K562 (cell line): ENCODE results near the gene SNRPD2. TPM values are rescaled to one million over a fixed set of nuclear protein-coding genes. Genes with fewer than 3 reads are reported as not detected.

ENCODE experiments used
- ARHGAP35 ChIP-seq: fragments of 450-650 bp; IDR thresholded peaks from 2 replicates; pipeline ENCODE4 v1.6.1; 2018; ENCODE audit not compliant: partially characterized antibody
- BCOR ChIP-seq: fragments of 450-650 bp; IDR thresholded peaks from 2 replicates; pipeline ENCODE4 v1.6.1; 2016
- C11orf30 ChIP-seq: fragments of 450-650 bp; IDR thresholded peaks from 2 replicates; pipeline ENCODE4 v1.6.1; 2016; ENCODE audit warnings: low read depth, mild to moderate bottlenecking
- CTBP1 ChIP-seq: fragments of 450-650 bp; IDR thresholded peaks from 2 replicates; pipeline ENCODE4 v1.6.1; 2016; ENCODE audit warnings: borderline replicate concordance
- GABPB1 ChIP-seq: sonication (generic); formaldehyde crosslinking; IDR thresholded peaks from 2 replicates; pipeline ENCODE4 v1.8.0; 2022; ENCODE audit warnings: mild to moderate bottlenecking, missing genetic modification reagents
- GTF2E2 ChIP-seq: fragments of 200-800 bp; sonication (Bioruptor generic); IDR thresholded peaks from 2 replicates; pipeline ENCODE4 v1.6.1; 2016; ENCODE audit warnings: missing genetic modification characterization, missing compliant biosample characterization
- HDAC8 ChIP-seq: fragments of 450-650 bp; IDR thresholded peaks from 2 replicates; pipeline ENCODE4 v1.6.1; 2016; ENCODE audit warnings: mild to moderate bottlenecking, missing genetic modification characterization, moderate library complexity, missing compliant biosample characterization
- POLR2AphosphoS2 ChIP-seq: IDR thresholded peaks from 2 replicates; pipeline ENCODE4 v1.6.1; 2012; ENCODE audit warnings: low read length, improper control_type of control experiment
- RUNX1 ChIP-seq: sonication (generic); IDR thresholded peaks from 2 replicates; pipeline ENCODE4 v1.6.1; 2016; ENCODE audit warnings: antibody characterized with exemption, low read depth
- SRF ChIP-seq, 2 experiments: fragments of 250-450, 450-650 bp in 1 of 2; sonication (Bioruptor Pico) in 1 of 2; sonication (generic) in 1 of 2; formaldehyde crosslinking; IDR thresholded peaks; 2 replicates each; pipeline versions ENCODE4 v1.5.0 to v1.5.1; 2020 to 2022; ENCODE audit warnings: mild to moderate bottlenecking in 1 of 2, missing genetic modification reagents in 1 of 2
- XRCC5 ChIP-seq: fragments of 200-400 bp; formaldehyde crosslinking; IDR thresholded peaks from 2 replicates; pipeline ENCODE4 v1.6.1; 2017; ENCODE audit warnings: low read depth, mild to moderate bottlenecking, low read length
- ZNF436 ChIP-seq: fragments of 250-450, 450-650 bp; sonication (Bioruptor Pico); formaldehyde crosslinking; IDR thresholded peaks from 2 replicates; pipeline ENCODE4 v1.7.0; 2020; ENCODE audit warnings: mild to moderate bottlenecking
- ZNF561 ChIP-seq: fragments of 450-650 bp; formaldehyde crosslinking; conservative IDR thresholded peaks from 2 replicates; pipeline ENCODE4 v1.4.0; 2020; ENCODE audit warnings: mild to moderate bottlenecking, moderate library complexity
- polyA plus RNA-seq, 8 experiments: library from polyadenylated mRNA; depleted of rRNA in 4 of 8; stranded (reverse) in 5 of 8; unstranded in 3 of 8; fragments of >200 nt; fragmentation: Nextera tagmentation in 2 of 8; fragmentation: Illumina TruSeq in 1 of 8; extraction: Ambion mirVana in 2 of 8; extraction: Trizol in 1 of 8; gene quantifications; 2 replicates each; pipeline versions ENCODE4 v1.2.1 to v1.2.3, GENCODE V29; 2011 to 2014; ENCODE audit warnings: inconsistent platforms in 1 of 8, missing spikeins in 1 of 8
- total RNA-seq, 7 experiments: library from RNA; depleted of rRNA in 6 of 7; stranded (reverse); fragments of >200 nt in 6 of 7; fragmentation: Illumina TruSeq in 2 of 7; extraction: Trizol in 2 of 7; gene quantifications; 2 replicates each; pipeline versions ENCODE4 v1.2.1 to v1.2.3, GENCODE V29; 2011 to 2021; ENCODE audit warnings: low replicate concordance in 1 of 7
- TF ChIP-seq, protein P1 (sequence below), 2 experiments: fragments of 450-650 bp in 1 of 2; sonication (generic) in 1 of 2; formaldehyde crosslinking in 1 of 2; IDR thresholded peaks; 2 replicates each; pipeline versions ENCODE4 v1.7.1 to v1.9.0; 2016 to 2022; ENCODE audit warnings: inconsistent platforms in 1 of 2, mild to moderate bottlenecking in 1 of 2, missing genetic modification reagents in 1 of 2
- TF ChIP-seq, protein P2 (sequence below): fragments of 150-350 bp; conservative IDR thresholded peaks from 2 replicates; pipeline ENCODE4 v1.6.1; 2014; ENCODE audit warnings: low read length

The SNRPD2 gene
- total and polyA plus RNA-seq, 9 of the 15 experiments (the other 6 are each of a cell fraction or from before 2014, with no cell fraction given): 728 to 4,411 (median 1,029) TPM

DNA sequence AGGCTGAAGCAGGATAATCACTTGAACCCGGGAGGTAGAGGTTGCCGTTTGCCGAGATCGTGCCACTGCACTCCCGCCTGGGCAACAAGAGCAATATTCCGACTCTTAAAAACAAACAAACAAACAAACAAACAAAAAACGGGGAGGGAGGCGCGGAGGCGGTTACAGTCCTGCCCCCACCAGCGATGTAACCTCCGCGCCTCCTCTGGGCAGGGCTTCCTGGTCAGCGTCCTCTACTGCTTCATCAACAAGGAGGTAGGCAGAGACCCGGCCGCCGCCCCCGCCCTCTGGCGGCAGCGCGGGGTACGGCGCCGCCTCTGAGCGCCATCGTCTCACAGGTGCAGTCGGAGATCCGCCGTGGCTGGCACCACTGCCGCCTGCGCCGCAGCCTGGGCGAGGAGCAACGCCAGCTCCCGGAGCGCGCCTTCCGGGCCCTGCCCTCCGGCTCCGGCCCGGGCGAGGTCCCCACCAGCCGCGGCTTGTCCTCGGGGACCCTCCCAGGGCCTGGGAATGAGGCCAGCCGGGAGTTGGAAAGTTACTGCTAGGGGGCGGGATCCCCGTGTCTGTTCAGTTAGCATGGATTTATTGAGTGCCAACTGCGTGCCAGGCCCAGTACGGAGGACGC is 10.2 kb downstream of the SNRPD2 start (continued):
- TF ChIP-seq, protein P1, sequence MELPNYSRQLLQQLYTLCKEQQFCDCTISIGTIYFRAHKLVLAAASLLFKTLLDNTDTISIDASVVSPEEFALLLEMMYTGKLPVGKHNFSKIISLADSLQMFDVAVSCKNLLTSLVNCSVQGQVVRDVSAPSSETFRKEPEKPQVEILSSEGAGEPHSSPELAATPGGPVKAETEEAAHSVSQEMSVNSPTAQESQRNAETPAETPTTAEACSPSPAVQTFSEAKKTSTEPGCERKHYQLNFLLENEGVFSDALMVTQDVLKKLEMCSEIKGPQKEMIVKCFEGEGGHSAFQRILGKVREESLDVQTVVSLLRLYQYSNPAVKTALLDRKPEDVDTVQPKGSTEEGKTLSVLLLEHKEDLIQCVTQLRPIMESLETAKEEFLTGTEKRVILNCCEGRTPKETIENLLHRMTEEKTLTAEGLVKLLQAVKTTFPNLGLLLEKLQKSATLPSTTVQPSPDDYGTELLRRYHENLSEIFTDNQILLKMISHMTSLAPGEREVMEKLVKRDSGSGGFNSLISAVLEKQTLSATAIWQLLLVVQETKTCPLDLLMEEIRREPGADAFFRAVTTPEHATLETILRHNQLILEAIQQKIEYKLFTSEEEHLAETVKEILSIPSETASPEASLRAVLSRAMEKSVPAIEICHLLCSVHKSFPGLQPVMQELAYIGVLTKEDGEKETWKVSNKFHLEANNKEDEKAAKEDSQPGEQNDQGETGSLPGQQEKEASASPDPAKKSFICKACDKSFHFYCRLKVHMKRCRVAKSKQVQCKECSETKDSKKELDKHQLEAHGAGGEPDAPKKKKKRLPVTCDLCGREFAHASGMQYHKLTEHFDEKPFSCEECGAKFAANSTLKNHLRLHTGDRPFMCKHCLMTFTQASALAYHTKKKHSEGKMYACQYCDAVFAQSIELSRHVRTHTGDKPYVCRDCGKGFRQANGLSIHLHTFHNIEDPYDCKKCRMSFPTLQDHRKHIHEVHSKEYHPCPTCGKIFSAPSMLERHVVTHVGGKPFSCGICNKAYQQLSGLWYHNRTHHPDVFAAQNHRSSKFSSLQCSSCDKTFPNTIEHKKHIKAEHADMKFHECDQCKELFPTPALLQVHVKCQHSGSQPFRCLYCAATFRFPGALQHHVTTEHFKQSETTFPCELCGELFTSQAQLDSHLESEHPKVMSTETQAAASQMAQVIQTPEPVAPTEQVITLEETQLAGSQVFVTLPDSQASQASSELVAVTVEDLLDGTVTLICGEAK (IDR thresholded peaks at IDR 0.05): 0 out of 2 replicates have a peak, but pooled peaks have one; percentile 17
- TF ChIP-seq, protein P1 (CRISPR knock-in tag; IDR thresholded peaks at IDR 0.05): no peak
- TF ChIP-seq RUNX1 (no peak), GABPB1 (peak; percentile 46; the same call in 1 of the 2 replicates), C11orf30 (no peak), GTF2E2 (tag) (no peak), XRCC5 (peak; percentile 53; the same call in 1 of the 2 replicates), ARHGAP35 (no peak), CTBP1 (peak; percentile 87), ZNF436 (CRISPR knock-in tag) (no peak), ZNF561 (no peak), SRF (CRISPR knock-in tag; IDR thresholded peaks at IDR 0.05) (no peak), BCOR (0 out of 2 replicates have a peak, but pooled peaks have one; percentile 11), HDAC8 (no peak), POLR2AphosphoS2 (0 out of 2 replicates have a peak, but pooled peaks have one; percentile 83)
- TF ChIP-seq, protein P2, sequence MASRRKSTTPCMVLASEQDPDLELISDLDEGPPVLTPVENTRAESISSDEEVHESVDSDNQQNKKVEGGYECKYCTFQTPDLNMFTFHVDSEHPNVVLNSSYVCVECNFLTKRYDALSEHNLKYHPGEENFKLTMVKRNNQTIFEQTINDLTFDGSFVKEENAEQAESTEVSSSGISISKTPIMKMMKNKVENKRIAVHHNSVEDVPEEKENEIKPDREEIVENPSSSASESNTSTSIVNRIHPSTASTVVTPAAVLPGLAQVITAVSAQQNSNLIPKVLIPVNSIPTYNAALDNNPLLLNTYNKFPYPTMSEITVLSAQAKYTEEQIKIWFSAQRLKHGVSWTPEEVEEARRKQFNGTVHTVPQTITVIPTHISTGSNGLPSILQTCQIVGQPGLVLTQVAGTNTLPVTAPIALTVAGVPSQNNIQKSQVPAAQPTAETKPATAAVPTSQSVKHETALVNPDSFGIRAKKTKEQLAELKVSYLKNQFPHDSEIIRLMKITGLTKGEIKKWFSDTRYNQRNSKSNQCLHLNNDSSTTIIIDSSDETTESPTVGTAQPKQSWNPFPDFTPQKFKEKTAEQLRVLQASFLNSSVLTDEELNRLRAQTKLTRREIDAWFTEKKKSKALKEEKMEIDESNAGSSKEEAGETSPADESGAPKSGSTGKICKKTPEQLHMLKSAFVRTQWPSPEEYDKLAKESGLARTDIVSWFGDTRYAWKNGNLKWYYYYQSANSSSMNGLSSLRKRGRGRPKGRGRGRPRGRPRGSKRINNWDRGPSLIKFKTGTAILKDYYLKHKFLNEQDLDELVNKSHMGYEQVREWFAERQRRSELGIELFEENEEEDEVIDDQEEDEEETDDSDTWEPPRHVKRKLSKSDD: 0 out of 2 replicates have a peak, but pooled peaks have one; percentile 38
